Pons (tissue), 1 donor: ENCODE measurements around the gene KRT77.

Experiments used
- DNase-seq: peaks from one replicate; pipeline ENCODE4 v3.0.0-alpha.2; 2016; ENCODE audit warnings: low spot score

KRT77 gene

DNA sequence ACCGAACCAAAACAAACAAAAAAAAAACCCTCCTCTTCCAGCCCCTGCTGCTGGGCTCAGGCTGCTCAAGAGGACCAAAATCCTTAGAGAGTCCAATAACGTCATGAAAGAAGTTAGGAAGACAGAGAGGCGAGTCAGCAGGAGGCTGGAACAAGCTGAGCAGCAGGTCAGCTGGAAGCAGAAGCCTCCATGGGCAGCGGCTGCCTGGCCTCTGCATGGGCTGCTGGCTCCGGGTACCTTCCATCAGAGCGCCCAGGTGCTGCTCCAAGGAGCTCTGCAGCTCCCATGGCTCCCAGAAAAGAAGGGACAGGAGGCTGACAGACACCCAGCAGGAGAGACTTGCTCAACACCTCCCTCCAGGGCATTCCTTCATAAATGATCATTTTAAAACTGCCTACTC is 48.1 kb downstream of the KRT77 start:
- no peak for DNase-seq

GRCh38 chr12:52651726-52652261 is 51.5 kb downstream of the KRT77 start, which contains the start of gene KRT2:
Gene KRT2, minus strand, starts transcription at chr12:52652211. Its CDS starts 69 bp downstream, at chr12:52652142.
- no peak for DNase-seq

GRCh38 chr12:52650520-52651081 is 52.7 kb downstream of the KRT77 start:
- DNase-seq = no peak

GRCh38 chr12:52649066-52649465 is 54.3 kb downstream of the KRT77 start:
- no peak for DNase-seq

GRCh38 chr12:52648012-52648550 is 55.2 kb downstream of the KRT77 start:
- no peak for DNase-seq

GRCh38 chr12:52647601-52648000 is 55.7 kb downstream of the KRT77 start:
- no peak for DNase-seq

GRCh38 chr12:52646613-52647012 is 56.7 kb downstream of the KRT77 start:
- no peak for DNase-seq

DNA sequence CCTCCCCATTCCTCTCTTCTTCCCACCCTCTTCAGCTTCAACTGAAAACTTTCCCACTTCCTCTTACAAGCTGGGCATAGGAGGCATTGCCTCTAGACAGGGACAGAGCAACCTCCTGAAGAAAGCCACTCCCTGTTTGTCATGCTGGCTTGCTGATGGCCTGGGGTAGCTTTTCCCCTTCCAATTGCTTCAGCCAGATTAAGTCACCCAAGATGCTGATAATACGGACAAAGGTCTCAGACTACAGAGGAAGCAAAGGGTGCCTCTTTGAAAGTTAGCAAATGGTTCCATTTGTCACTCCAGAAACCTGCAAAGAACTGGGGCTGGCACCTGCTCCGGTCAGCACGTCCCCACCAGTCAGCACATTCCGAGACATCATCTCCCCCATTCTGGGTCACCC is 57.3 kb downstream of the KRT77 start:
- DNase-seq = no peak

- DNase-seq = no peak
These were observed 58.1 kb downstream of the KRT77 start for GRCh38 chr12:52645120-52645761.

DNA sequence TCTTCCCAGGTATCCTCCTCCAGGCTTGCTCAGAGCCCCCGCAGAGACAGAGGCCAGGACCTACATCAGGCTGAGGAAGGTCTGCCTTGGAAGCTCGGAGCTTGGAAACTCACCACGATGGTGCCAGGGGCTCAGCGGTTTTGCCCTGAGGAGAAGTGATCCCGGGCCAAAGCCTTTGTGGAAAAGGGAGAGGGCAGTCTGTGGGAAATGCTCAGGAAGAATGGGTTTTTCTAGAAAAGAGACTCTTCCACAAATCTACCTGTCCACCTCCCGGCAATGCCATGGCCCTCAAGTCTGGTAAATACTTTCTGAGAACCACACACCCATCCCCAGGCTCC is 59.3 kb downstream of the KRT77 start:
- no peak for DNase-seq

- DNase-seq = no peak
These were observed 59.9 kb downstream of the KRT77 start for GRCh38 chr12:52643233-52644077.

DNA sequence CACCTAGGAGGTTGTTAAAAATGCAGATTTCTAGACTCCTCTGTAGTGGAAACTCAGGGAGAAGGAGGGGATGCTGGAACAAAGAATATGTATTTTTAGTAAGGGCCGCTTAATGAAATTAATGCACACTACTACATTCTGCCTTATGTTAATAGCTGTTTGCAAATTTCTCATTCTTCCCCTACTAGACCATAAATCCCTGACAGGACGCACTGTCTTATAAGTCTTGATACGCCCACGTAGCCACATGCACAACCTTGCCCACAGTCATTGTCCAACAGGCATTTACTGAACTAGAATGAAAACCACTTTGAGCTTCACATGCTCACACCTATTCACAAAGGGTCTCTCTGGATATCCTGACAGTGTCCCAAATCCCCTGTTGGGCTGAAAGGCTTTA is 61.9 kb downstream of the KRT77 start:
- no peak for DNase-seq
